22Rv1 (cell line): ENCODE results near the gene CBX2.

ENCODE experiments used
- H3K27ac ChIP-seq: fragments of 450-650 bp; 2 replicates; pipeline ENCODE4 v1.5.1; 2017
- CTCF ChIP-seq: fragments of 450-650 bp; IDR thresholded peaks from 2 replicates; pipeline ENCODE4 v1.5.1; 2017; ENCODE audit warnings: mild to moderate bottlenecking
- ZFX ChIP-seq: fragments of 450-650 bp; IDR thresholded peaks from 2 replicates; pipeline ENCODE4 v1.6.1; 2017; ENCODE audit warnings: antibody characterized with exemption, borderline replicate concordance

The CBX2 gene

GRCh38 chr17:79732254-79732653 is 45.7 kb upstream of the CBX2 start:
- no peak overlapping the region for H3K27ac ChIP-seq
- TF ChIP-seq CTCF, result no peak
- TF ChIP-seq ZFX, result no peak

- H3K27ac ChIP-seq, result no peak overlapping the region
- TF ChIP-seq ZFX, result no peak
- no peak for TF ChIP-seq CTCF
Observed at GRCh38 chr17:79732804-79733691, 44.9 kb upstream of the CBX2 start.

GRCh38 chr17:79733692-79734070 is 44.3 kb upstream of the CBX2 start:
- TF ChIP-seq ZFX (no peak), CTCF (no peak)
- no peak overlapping the region for H3K27ac ChIP-seq

- no peak overlapping the region for H3K27ac ChIP-seq
Observed at GRCh38 chr17:79735096-79735495, 42.9 kb upstream of the CBX2 start.

GRCh38 chr17:79737046-79737921 is 40.7 kb upstream of the CBX2 start:
- TF ChIP-seq CTCF (no peak), ZFX (no peak)
- H3K27ac ChIP-seq, result no peak overlapping the region

More at GRCh38 chr17:79735096-79735495, 42.9 kb upstream of the CBX2 start:
- TF ChIP-seq ZFX (no peak), CTCF (no peak)

- H3K27ac ChIP-seq, result no peak overlapping the region
- TF ChIP-seq ZFX (no peak), CTCF (no peak)
Observed at GRCh38 chr17:79737922-79738578, 39.9 kb upstream of the CBX2 start.
